C4-2B (cell line): ENCODE data around the gene KLHL36.

Experiments used
- ZFX ChIP-seq: fragments of 450-650 bp; IDR thresholded peaks from 2 replicates; pipeline ENCODE4 v1.6.1; 2017
- TF ChIP-seq, protein P1 (sequence below): fragments of 450-650 bp; conservative IDR thresholded peaks from 2 replicates; pipeline ENCODE4 v1.5.1; 2017; ENCODE audit warnings: mild to moderate bottlenecking

DNA sequence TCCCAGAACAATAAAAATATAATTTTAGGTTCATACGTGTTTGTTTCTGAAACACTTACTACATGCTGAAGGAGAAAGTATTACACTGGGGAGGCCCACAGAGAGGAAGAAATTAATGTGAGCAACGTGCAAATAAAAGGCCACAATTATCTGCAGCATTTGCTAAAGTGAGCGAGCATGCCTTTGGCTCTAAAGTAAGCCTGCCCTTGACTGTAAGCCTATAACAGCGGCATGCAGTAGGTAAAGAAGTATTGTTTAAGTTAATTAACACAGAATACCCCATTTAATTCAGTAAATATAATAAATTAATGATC is 17.2 kb upstream of the KLHL36 start:
- TF ChIP-seq, protein P1, sequence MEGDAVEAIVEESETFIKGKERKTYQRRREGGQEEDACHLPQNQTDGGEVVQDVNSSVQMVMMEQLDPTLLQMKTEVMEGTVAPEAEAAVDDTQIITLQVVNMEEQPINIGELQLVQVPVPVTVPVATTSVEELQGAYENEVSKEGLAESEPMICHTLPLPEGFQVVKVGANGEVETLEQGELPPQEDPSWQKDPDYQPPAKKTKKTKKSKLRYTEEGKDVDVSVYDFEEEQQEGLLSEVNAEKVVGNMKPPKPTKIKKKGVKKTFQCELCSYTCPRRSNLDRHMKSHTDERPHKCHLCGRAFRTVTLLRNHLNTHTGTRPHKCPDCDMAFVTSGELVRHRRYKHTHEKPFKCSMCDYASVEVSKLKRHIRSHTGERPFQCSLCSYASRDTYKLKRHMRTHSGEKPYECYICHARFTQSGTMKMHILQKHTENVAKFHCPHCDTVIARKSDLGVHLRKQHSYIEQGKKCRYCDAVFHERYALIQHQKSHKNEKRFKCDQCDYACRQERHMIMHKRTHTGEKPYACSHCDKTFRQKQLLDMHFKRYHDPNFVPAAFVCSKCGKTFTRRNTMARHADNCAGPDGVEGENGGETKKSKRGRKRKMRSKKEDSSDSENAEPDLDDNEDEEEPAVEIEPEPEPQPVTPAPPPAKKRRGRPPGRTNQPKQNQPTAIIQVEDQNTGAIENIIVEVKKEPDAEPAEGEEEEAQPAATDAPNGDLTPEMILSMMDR = no peak
- no peak for TF ChIP-seq ZFX
